BE2C (cell line): ENCODE data around the gene KCNQ2.

Experiments
- DNase-seq: peaks from one replicate; pipeline ENCODE4 v3.0.0-alpha.2; 2020
- H3K27me3 ChIP-seq: fragments of 250-450 bp; sonication (Bioruptor Pico); 2 replicates; pipeline ENCODE4 v1.5.1; 2020; ENCODE audit warnings: mild to moderate bottlenecking
- H3K36me3 ChIP-seq: fragments of 250-450 bp; sonication (Bioruptor Pico); 2 replicates; pipeline ENCODE4 v1.5.1; 2020; ENCODE audit warnings: mild to moderate bottlenecking
- H3K4me1 ChIP-seq: fragments of 250-450 bp; sonication (Bioruptor Pico); 2 replicates; pipeline ENCODE4 v1.5.1; 2020
- H3K4me3 ChIP-seq: 2 replicates; pipeline ENCODE4 v1.5.1; 2011; ENCODE audit warnings: low read depth, low read length
- H3K9me3 ChIP-seq: fragments of 250-450 bp; sonication (Bioruptor Pico); 2 replicates; pipeline ENCODE4 v1.5.1; 2020
- TF ChIP-seq, protein P1 (sequence below): IDR thresholded peaks from 2 replicates; pipeline ENCODE4 v1.5.1; 2012; ENCODE audit warnings: mild to moderate bottlenecking, low read depth, low read length

Gene KCNQ2

DNA sequence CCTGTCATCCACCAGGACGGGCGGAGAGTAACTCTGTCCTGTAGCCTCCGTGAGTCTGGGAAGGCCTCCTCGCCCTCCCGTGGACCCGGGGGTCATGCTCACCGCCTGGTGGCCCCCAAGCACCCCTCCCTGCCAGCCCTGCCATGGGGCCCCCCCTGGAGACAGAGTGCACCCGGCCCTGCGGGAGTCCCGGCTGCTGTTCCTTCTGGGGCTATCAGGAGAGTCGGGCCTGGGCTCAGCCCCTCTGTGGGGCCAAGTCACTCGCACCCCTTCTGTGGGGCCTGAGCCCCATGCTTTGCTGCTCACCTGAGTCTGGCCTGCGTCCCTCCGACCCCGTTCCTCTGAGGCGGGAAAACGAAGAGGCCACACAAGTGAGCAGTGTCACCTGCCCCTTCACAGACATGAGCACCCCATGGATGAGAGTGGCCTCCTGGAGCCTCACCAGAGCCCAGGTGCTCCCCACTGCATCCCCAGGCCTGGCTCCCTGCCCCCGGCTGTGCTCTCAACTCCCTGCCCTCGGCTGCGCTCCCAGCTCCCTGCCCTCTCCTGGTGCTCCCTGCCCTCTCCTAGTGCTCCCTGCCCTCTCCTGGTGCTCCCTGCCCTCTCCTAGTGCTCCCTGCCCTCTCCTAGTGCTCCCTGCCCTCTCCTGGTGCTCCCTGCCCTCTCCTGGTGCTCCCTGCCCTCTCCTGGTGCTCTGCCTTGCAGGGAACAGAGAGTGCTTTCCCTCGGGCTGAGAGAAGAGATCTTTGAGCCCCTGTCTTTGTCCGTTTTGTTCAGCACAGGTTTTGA, 106.7 kb downstream of the KCNQ2 start:
- H3K9me3 ChIP-seq, result no peaks in the 10 kb centered on the region
- H3K27me3 ChIP-seq, result peaks cover 3% of the 10 kb centered on the region
- no peak overlapping the region for H3K4me3 ChIP-seq
- H3K4me1 ChIP-seq, result no peaks in the 10 kb centered on the region
- DNase-seq, result no peak
- TF ChIP-seq, protein P1, sequence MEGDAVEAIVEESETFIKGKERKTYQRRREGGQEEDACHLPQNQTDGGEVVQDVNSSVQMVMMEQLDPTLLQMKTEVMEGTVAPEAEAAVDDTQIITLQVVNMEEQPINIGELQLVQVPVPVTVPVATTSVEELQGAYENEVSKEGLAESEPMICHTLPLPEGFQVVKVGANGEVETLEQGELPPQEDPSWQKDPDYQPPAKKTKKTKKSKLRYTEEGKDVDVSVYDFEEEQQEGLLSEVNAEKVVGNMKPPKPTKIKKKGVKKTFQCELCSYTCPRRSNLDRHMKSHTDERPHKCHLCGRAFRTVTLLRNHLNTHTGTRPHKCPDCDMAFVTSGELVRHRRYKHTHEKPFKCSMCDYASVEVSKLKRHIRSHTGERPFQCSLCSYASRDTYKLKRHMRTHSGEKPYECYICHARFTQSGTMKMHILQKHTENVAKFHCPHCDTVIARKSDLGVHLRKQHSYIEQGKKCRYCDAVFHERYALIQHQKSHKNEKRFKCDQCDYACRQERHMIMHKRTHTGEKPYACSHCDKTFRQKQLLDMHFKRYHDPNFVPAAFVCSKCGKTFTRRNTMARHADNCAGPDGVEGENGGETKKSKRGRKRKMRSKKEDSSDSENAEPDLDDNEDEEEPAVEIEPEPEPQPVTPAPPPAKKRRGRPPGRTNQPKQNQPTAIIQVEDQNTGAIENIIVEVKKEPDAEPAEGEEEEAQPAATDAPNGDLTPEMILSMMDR, result no peak
- H3K36me3 ChIP-seq, result no peaks in the 10 kb centered on the region

DNA sequence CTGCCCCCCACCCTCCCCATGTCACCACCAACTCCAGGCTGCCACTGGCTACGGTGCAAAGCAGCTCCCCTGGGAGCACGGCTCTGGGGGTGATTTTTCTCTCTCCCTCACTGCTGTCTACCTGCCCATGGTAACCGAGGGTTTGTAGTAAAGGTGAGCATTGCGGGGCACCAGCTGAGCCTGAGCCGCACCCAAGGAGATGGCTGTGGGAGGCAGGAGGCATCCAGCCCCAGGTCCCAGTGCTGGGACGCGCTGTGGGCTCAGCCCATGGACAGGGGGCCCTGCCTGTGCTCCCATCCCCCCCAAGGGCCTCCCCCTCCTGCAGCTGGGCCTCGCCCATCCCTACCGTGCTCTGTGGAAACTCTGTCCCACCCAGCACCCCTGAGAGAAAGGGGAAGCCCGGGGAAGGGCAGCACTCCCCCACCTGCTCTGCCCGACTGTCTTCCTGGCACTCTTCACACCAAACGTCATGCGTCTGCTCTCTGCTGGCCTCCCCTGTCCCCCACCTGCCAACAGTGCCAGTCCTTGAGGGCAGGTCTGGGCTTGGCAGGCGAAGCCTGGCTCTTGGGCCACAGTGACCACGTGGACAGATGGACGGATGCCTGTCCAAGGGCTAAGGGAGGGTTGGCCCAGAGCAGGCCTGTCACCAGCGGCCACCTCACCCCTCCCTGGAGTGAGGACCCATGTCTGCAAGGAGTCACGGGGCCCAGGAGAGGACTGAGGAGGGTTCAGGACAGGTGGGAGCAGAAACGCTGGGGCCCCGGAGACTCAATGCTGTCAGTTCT, 107.5 kb downstream of the KCNQ2 start:
- Histone ChIP-seq H3K4me1 (no peaks in the 10 kb centered on the region), H3K36me3 (no peaks in the 10 kb centered on the region), H3K4me3 (no peak overlapping the region), H3K9me3 (no peaks in the 10 kb centered on the region), H3K27me3 (peaks cover 11% of the 10 kb centered on the region)
- TF ChIP-seq, protein P1, result no peak
- no peak for DNase-seq

DNA sequence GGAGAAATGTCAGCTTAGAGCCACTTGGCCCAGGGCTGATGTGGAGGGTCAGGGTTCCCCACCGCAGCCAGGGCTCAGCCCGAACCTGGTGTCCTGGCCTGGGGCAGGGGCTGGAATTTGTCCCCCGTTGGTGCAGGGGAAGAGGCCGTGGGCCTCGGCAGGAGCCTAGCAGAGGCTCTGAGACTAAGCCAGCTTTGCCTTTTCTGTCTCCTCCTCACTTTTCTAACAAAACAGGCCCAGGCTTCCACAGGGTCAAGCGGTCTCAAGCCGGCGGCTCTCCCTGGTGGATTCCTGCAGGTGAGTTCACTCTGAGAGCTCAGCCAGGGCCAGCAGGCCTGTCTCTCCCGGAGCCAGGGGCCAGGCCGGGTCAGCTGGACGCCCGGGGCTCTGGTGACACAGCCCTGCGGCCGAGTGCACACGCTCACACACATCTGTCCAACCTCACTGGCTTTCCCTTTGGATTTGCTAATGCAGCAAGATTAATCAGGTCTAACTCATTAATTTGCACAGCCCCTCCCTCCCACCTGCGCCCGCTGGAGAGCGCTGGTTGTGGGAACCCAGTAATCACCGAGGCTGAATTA, 108.4 kb downstream of the KCNQ2 start:
- no peaks in the 10 kb centered on the region for H3K9me3 ChIP-seq
- H3K36me3 ChIP-seq, result no peaks in the 10 kb centered on the region
- H3K27me3 ChIP-seq, result peaks cover 16% of the 10 kb centered on the region
- H3K4me3 ChIP-seq, result no peak overlapping the region
- DNase-seq, result no peak
- H3K4me1 ChIP-seq, result no peaks in the 10 kb centered on the region
- TF ChIP-seq, protein P1, result no peak

DNA sequence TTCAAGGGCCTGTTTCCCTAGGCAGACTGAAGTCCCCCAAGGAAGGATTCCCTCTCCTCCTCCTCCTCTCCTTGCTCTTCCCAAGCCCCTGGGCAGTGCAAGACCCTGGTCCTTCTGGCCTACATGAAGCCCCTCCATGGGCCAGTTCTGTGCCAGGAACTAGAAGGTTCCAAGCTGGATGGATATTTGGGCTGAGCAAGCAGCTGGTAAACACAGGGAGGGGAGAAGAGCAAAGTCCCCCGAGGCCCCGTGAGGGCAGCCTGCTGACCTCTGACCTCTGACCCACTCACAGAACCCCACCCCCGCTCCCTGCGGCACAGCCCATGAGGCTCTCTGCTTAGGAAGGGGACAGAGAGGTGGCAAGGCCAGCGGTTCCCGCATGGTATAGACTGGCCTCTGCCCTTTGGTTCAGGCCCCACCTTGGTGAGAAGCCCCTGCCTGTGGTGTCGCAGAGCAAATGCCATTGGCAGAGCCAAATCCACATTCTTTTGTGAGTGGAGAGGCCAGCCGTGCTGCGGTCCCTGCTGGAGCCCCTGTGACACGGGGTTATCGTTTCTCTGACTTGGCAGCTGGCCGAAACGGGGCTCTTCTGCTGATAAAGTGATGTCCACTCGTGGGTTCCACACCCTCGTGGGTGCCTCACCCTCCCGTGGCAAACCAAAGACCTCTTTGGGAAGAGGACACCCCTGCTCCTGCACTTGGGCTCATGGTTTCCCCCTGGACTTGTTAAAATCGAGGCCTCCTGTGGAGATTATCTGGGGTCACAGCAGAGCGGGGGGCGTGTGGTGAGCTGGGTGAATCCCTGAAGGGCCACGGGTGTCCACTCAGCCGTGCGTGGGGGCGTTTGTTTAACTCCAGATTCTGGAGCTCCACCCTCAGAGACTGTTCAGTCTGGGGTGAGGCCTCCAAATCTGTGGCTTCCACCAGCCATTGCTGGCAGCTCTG, 109.2 kb downstream of the KCNQ2 start:
- Histone ChIP-seq H3K4me3 (no peak overlapping the region), H3K9me3 (no peaks in the 10 kb centered on the region), H3K36me3 (no peaks in the 10 kb centered on the region), H3K4me1 (no peaks in the 10 kb centered on the region), H3K27me3 (peaks cover 16% of the 10 kb centered on the region)
- TF ChIP-seq, protein P1, result no peak
- DNase-seq, result no peak

DNA sequence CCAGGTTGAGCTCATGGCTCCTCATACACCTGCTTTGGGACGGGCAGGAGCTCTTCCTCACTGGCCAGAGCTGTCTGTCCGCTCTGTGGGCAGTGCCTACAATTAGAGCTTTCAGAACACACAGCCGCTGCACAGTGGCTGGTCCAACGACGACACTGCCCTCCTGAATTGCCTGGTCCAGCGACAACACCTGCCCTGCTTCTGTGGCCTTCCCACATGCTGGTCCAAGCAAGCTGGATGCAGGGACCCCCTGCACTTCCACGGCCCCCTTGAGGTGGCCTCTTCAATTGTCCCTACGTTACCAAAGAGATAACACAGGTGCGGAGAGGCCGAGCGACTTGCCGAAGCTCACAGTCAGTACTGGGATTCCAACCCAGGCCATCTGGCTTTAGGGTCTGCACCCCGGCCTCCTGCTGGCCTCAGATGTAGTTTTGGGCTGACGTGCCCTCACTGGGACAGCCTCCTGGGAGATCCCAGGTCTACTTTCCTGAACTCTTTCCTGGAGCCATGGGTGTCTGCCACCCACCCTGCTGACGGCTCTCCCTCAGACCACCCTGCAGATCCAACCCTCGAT, 109.9 kb downstream of the KCNQ2 start:
- Histone ChIP-seq H3K4me3 (no peak overlapping the region), H3K4me1 (no peaks in the 10 kb centered on the region), H3K27me3 (peaks cover 16% of the 10 kb centered on the region), H3K36me3 (no peaks in the 10 kb centered on the region), H3K9me3 (no peaks in the 10 kb centered on the region)
- TF ChIP-seq, protein P1, result no peak
- DNase-seq, result no peak
